GM19025 (cell line): Measurements from ENCODE around the gene AMN1.
"Not testable (repeated sequence)": the region's sequence is repeated elsewhere in the genome, so short reads cannot be mapped to it uniquely, and the experiment has no call there.

Experiments used
- ATAC-seq: cut with Tn5 transposase; IDR thresholded peaks from one replicate; pipeline ENCODE4 v1.9.1; 2021; ENCODE audit warnings: mild to moderate bottlenecking, low read depth, moderate library complexity; ENCODE audit not compliant: unreplicated experiment

Gene AMN1

DNA sequence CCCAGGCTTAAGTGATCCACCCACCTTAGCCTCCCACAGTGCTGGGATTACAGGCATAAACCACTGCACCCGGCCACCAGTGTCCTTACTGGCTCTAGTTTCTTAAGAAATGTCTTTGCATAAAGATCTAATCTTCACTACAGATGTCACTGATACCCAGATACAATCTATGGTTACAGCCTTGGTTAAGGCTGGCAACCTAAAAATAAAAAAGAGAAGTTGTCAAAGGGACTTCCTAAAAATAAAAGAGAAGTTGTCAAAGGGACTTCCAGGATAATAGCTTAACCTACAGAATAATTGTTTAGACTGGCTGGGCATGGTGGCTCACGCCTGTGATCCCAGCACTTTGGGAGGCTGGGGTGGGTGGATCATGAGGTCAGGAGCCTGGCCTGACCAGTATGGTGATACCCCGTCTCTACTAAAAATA lies 41.7 kb downstream of the AMN1 start:
- ATAC-seq: no peak

DNA sequence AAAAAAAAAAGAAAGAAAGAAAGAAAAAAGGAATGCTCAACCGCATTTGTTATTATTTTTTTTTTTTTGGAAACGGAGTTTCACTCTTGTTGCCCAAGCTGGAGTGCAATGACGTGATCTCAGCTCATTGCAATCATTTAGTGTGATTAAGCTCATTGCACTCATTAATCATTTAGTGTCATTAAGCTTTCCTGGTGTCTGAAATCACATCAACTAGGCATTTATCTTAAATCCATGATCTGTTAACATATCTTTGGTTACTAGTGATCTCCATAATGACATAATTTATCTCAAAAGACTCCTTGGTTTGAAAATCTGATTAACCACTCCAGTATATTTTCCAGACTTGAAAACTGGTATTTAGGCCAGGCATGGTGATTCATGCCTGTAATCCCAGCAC lies 43.0 kb downstream of the AMN1 start:
- ATAC-seq: no peak

DNA sequence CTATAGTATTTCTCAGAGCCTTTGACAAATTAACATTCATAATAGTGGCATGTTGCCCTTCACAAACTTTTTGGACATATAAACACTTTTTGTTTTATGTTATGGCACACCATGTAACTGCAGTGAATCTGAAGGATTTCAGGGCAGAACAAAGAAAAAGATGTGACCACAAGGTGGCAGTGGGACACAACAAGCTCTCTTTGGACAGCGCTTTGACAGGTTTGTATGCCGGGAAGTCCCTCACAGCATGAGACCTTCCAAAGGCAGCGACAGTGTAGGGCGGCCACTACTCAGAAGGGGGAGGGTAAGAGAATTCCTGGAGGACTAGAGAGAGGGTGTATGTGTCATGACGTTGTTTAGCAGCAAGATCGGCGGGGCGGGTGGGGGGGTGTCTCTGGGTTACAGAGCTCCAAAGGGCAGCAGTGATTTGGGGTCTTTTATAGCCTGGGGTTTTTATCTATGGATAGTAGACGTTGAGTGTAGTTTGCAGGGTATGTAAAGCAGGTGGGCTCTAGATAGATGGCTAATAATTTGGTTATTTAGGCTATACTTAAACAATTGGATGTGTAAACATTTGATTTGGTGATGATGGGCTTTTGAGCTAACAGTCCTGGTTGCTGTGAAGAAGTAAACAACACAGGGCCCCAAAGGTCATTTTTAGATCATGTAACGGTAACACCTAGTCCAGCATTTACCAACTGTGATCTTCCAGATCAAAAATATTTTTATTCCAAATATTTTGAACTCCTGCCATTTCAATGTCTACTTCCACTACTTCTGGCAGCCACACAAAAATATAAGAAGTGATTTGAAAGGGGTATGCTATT lies 46.5 kb downstream of the AMN1 start:
- peak; percentile 86 for ATAC-seq

DNA sequence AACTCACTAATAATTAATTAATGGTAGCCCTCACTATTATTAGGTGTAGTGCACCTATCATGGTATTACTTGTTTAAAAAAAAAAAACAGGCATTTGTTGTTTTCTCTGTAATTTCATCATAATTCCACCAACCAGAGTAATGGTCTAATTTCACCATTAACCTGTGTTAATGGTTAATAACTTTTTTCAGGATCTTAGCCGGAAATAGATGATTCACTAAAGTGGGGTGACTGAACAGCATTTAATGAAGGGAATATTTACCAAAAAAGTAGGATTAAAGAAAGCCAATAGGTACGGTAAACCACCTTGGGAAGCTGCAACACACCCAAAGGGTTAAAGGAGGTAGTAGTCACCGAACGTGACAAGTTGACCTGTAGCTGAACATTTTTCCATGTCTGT lies 56.3 kb downstream of the AMN1 start:
- no peak for ATAC-seq

DNA sequence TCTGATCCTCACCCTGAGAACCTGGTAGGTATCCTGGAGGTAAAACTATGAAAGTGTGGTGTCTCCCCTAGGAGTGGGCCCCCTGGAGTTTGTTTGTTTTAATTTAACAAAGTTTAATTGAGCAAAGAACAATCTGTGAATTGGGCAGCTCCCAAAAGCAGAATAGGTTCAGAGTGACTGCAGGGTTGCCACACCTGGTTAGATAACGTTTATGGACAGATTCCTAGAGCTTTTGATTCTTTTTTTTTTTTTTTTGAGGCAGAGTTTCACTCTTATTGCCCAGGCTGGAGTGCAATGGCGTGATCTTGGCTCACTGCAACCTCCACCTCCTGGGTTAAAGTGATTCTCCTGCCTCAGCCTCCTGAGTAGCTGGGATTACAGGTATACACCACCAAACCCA lies 59.2 kb downstream of the AMN1 start:
- not testable (repeated sequence) for ATAC-seq

DNA sequence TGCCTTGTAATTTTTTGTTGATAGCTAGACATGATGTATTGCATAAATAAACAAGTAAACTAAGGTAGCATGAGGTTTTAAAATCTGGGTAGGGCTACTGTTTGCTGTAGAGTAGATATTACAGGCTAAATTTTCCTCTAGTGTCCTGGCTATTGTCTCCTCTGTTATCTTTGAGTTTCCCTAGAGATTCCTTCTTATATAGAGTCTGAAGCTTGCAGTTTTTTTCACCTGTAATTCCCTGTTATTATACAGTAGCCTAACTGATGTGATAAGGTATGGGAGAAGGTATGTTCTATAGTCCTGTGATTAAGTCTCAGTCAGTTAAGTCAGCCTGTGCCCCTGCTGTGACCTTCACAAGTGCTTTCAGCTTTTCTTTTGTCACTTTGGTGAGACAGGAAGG lies 59.8 kb downstream of the AMN1 start:
- no peak for ATAC-seq

DNA sequence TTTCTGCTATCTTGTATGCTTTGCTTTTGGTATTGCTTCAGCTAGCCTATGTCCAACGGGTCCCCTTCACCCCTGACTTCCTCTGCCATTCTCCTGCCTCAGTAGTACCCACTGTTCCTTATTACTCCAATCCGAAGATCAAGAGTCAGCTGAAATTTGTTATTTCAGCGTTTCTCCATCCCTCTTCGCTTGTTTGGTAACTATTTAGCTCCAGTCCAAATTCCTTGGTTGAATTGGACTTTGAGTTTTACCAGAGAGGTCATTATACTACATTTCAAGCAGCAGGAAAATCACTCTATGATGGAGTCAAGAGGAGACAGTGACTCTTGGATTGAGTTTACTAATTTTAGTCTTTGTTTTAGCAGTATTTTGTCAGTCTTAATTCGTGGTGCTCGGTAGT lies 64.8 kb downstream of the AMN1 start:
- ATAC-seq: no peak

DNA sequence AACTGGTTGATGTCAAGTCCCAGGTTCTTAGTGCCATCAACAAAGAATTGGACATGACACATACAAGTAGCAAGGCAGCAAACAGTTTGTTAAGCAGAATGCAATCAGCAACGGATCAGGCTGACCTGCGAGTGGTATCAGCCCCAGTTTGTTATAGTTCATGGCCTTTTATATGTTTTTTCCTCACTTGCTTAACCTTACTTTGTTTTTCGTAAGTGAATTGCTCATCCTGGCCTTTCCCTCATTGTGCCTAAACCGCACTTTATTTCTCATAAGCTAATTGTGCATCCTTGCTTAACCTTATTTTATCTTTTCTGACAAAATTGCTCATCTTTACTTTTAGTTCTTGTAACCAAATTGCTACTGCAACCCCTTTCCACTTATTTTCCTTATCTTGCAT lies 65.2 kb downstream of the AMN1 start:
- no peak for ATAC-seq

DNA sequence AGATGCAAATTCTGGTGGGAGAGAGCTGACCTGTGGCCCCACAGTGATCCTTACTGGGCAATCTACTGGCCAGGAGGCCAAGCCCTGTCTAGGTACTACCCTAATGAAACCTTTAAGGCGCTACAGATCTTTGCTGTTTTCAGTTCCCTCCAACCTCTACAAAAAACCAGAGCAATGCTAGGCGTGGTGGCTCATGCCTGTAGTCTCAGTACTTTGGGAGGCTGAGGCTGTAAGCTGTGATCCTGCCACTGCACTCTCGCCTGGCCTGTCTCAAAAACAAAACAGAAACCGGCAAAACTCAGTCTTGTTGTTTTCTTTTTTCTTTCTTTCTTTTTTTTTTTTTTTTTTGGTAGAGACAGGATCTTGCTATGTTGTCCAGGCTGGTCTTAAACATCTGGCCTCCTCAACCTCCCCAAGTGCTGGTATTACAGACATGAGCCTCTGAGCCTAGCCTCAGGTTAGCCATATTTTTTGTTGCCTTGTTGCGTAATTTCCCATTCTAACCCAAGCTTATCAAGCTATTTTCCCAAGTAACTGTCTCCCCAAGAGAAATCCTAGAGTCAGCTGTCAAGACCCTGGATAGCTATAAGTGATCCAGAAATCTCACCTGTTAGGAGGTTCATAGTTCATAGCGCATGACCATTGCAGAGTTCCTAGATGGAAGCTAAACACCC lies 66.5 kb downstream of the AMN1 start:
- ATAC-seq: no peak

DNA sequence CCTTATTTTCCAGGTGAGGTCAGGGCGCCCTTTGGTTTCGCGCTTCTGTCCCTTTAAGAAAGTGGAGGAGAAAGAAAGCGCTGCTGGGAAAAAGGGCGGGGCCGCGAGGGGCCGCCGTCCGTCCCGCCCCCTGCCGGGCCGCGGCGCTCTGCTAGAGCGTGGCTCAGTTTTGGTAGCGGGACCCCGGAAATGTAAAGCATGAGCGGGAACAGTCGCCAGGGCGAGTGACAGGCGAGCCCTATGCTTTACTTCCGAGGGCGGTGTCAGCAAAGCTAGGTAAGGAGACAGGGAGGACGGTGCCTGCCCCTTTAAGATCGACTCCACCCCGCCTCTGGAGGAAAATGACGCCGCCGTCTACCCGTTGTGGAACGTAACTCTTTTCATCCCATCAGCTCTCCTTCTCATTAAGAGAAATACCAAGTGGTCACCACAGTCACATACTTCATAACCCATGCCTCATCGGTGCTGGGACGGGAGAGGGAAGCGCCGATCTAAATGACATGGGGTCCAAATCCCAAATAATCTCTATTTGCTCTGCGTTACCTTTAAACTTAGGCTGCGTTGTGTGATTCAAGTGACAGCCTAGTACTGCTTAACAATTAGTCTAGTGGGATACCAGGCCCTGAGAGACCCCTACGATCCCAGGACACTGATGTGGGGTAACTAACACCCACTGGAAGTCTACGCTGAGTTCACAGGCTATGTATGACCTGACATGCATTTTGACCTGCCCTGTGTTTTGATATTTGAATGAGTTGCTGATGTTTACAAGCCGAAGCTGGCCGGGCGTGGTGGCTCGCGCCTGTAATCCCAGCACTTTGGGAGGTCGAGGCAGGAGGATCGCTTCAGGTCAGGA lies 69.5 kb downstream of the AMN1 start, which contains the start of gene ETFBKMT:
Gene ETFBKMT, plus strand, starts transcription at position 602 of the 856 bp plus-strand sequence. CDS start 2,266 bp downstream, outside the sequence.
- peak; percentile 99 for ATAC-seq

DNA sequence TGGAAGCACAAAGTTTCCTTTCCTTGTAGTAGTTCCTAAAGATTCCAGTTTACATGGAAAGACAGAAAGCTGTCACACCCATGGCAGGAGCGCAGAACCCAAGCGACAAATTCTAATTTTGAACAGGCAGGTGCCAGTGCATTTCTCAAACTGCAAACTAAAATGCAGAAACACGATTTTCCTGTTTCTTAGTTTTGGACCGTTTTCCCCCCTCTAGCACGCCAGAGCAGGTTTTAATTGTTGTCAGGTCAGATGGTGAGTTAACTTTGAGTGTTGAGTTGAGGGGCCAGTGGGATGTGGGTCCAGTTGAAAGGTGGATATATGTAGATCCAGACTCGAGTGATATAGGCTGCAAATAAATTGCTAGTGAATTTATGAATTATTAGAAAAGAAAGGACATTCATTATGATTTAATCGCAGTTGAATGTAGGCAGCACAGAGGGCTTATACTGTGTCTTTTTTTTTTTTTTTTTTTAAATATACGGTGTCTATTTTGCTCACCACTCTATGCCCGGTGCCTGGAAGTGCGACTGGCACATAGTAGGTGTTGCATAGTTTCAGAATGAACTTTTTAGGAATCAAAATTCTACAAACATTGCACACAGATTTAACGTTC lies 70.2 kb downstream of the AMN1 start:
- no peak for ATAC-seq

DNA sequence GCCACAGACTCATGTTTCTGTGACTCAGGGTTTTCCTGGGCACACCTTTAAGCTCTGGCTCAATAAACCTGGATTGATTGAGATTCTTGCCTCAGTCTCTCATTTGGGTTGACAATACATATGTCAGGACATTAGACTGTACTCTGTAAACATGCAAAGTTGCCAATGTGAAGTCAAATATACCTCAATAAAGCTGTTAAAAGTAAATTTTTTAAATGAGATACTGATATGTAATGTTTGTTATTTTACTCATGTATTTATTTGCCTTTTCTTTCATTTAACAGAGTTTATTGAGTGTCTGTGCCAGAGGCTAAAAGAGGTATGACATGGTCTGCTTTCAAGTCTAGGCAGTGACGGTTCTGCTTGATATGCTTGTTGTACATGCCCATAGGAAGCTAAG lies 73.0 kb downstream of the AMN1 start:
- ATAC-seq: no peak

DNA sequence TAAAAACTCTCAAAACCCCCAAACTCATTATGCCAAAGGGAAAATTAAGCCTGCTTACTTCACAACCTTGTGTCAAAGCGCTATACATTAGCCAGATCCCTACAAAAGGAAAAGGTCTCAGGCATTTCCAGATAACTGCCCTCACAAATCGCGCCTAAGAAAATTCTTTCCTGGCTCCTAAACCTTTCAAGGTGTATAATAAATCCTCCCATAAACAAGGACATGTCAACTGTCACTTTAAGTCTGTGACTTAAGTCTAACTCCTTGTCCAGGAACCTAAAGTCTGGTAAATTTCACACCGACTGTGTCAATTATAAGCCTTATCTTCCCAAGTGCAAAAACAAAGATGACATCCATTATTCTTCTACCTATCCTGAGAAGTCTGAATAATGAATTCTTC lies 73.6 kb downstream of the AMN1 start:
- no peak for ATAC-seq

DNA sequence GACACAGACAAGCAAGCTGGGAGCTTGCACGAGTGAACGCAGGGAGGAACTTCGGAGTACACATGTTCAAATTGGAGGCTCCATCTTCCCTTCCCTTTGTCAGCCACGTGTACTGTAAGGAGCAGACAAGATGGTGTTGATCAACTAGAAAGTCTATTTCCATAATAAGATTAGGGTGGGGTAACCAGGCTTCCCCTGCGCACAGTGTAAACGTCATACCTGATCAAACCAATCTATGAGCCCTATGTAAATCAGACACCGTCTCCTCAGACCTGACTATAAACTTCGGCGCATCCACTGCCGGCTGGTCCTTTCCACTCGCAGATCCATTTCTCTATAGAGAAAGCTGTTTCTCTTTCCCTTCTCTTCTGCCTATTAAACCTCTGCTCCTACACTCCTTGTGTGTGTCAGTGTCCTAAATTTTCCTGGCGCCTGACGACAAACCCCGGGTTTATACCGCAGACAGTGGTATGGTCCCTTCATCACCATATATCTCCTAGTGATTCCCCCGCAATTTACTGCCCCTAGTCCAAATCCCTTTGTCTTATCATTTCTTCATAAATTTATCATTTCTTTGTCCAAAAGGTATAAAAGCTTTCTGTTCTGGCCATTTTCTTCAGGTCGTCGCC lies 76.8 kb downstream of the AMN1 start:
- no peak for ATAC-seq

DNA sequence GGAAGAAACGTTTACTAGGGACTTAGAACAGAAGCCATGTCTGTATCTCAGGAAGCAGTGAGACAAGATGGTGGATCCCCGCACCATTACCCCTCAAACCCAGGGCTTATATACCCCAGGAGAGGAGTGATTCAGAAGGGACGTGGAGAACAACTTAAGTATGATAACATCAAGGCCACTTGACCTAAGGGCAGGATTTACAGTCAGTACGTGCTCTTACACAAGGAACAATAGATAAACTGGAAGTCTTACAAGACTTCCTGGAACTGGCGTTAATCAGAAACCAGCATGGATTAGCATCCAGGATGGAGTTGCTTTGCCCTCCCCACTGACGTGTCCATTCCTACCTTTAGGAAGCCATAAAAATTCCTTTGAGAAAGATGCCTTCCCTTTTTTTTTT lies 77.9 kb downstream of the AMN1 start:
- no peak for ATAC-seq

DNA sequence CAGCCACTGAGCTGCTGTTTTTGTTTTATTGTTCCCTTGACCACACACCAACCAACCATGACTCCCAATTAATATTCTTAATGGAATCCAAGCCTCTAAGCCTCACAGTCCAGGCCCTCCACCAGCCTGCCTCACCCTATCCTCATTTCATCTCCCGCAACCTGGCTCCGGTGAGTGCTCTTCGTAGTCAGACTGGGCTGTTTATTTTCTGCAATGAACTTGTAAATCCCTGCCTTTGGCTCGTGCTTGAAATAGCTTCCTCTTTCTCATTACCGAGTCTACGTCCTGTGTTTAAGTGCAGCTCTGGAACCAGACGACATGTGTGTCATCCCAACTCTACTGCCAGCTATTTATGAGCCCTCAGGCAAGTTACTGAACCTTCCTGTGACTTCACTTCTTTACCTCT lies 81.7 kb downstream of the AMN1 start:
- no peak for ATAC-seq

DNA sequence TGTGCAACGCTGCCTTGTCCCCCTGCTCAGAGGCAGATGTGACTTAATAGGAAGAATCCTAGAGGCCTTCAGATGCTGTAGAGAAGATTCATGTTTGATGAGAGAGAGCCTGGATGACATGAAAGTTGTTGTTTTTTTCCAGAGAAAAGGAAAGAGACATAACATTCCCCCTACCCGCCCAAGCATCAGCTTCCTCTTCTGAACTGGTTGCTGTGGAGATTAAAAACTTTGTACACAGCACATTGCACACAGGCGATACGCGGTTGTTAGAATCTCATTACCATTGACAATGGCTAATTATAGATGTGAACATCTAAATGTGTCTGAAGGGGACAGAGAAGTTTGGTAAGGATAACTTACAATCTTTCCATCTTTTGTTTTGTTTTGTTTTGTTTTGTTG lies 82.9 kb downstream of the AMN1 start:
- ATAC-seq: no peak

DNA sequence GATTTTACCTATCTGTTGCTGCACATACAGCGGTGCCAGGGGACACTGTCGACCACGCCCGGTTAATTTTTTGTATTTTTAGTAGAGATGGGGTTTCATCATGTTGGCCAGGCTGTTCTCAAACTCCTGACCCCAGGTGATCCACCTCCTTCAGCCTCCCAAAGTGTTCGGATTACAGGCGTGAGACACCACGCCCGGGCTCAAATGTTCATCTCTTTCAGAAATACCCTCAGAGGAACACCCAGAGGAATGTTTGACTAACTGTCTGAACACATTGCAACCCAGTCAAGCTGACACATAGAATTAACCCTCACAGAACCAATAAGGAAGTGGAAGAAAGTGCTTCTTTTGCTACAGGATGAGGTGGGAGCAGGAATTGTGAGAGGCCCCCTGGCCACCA lies 84.3 kb downstream of the AMN1 start:
- ATAC-seq: no peak

DNA sequence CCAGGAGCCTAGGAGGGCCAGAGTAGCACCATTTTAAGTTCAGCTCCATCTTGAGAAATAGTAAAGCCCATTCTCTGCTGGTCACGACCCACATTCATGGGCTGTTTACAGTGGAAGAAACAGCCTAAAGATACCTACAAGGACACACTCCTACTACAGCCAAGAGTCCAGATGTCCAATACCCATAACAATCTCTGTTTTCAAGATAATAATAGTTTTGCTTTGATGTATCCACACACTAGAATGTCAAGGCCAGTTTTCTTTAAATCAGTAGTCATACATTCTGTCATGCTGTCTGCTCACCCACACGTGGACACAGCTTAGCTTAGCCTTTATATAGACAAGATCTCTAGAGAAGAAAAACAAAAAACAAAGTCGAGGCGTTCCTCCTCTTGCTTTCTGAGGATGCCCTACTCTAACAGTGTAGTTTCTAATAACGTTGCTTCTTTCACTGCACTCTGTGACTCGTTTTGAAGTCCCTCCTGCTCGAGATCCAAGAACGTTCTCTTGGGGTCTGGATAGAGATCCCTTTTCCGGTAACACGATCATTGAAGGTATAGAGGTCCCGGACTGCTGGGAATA lies 87.2 kb downstream of the AMN1 start:
- ATAC-seq: no peak

DNA sequence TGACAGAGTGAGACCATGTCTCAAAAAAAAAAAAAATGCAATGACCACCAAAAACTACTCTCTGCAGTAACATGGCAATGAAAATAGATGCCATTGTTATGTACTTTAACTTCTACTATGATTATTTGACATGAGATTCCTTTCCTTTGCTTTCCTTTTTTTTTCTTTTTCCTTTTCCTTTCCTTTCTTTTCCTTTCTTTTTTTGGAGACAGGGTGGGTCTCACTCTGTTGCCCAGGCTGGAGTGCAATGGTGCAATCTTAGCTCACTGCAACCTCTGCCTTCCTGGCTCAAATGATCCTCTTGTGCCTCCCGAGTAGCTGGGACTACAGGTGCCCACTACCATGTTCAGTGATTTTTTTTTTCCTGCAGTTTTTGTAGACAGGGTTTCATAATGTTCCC lies 94.2 kb downstream of the AMN1 start:
- no peak for ATAC-seq
